GM21717 (cell line): Measurements from ENCODE around the gene CNGA1.

ENCODE experiments used
- ATAC-seq: cut with Tn5 transposase; IDR thresholded peaks from one replicate; pipeline ENCODE4 v1.9.1; 2021; ENCODE audit warnings: mild to moderate bottlenecking, moderate library complexity; ENCODE audit not compliant: unreplicated experiment

The CNGA1 gene

GRCh38 chr4:48016141-48017107 is at the start of gene CNGA1, which contains the start of gene NIPAL1:
Gene CNGA1 (minus strand): TSS chr4:48016681. CDS start chr4:47952689, 63,992 bp downstream.
Gene NIPAL1 (plus strand): TSS chr4:48016772. CDS start chr4:48016840, 68 bp downstream.
- ATAC-seq = peak; percentile 94

GRCh38 chr4:48065587-48066052 is 49.1 kb upstream of the CNGA1 start:
- ATAC-seq = peak; percentile 77

GRCh38 chr4:48064349-48064748 is 47.9 kb upstream of the CNGA1 start:
- peak; percentile 46 for ATAC-seq

- ATAC-seq = no peak
Observed at GRCh38 chr4:48058617-48059530, 42.4 kb upstream of the CNGA1 start.

GRCh38 chr4:48051078-48051477 is 34.6 kb upstream of the CNGA1 start:
- ATAC-seq = no peak

- ATAC-seq = no peak
Observed at GRCh38 chr4:48049483-48049882, 33.0 kb upstream of the CNGA1 start.

- ATAC-seq = peak; percentile 24
Observed at GRCh38 chr4:48047896-48048295, 31.4 kb upstream of the CNGA1 start.

GRCh38 chr4:48047421-48047844 is 31.0 kb upstream of the CNGA1 start:
- peak; percentile 94 for ATAC-seq

GRCh38 chr4:48046059-48046458 is 29.6 kb upstream of the CNGA1 start:
- ATAC-seq = no peak

- no peak for ATAC-seq
Observed at GRCh38 chr4:48044298-48044697, 27.8 kb upstream of the CNGA1 start.

GRCh38 chr4:48043504-48043903 is 27.0 kb upstream of the CNGA1 start:
- no peak for ATAC-seq

- ATAC-seq = no peak
Observed at GRCh38 chr4:48042979-48043461, 26.5 kb upstream of the CNGA1 start.

GRCh38 chr4:48041535-48042137 is 25.2 kb upstream of the CNGA1 start:
- no peak for ATAC-seq

- ATAC-seq = no peak
Observed at GRCh38 chr4:48039561-48039960, 23.1 kb upstream of the CNGA1 start.

- ATAC-seq = no peak
Observed at GRCh38 chr4:48038666-48039065, 22.2 kb upstream of the CNGA1 start.

- no peak for ATAC-seq
Observed at GRCh38 chr4:48037117-48037462, 20.6 kb upstream of the CNGA1 start.

GRCh38 chr4:48035952-48036351 is 19.5 kb upstream of the CNGA1 start:
- no peak for ATAC-seq

- no peak for ATAC-seq
Observed at GRCh38 chr4:48033825-48034413, 17.4 kb upstream of the CNGA1 start.

GRCh38 chr4:48033412-48033811 is 16.9 kb upstream of the CNGA1 start:
- ATAC-seq = no peak

GRCh38 chr4:48032721-48033120 is 16.2 kb upstream of the CNGA1 start:
- no peak for ATAC-seq
